Measurements from ENCODE around the gene TGM6. TPM values are rescaled to one million over a fixed set of nuclear protein-coding genes. Genes with fewer than 3 reads are reported as not detected.

Gene TGM6
- polyA plus RNA-seq, 10 donors = not detected

DNA sequence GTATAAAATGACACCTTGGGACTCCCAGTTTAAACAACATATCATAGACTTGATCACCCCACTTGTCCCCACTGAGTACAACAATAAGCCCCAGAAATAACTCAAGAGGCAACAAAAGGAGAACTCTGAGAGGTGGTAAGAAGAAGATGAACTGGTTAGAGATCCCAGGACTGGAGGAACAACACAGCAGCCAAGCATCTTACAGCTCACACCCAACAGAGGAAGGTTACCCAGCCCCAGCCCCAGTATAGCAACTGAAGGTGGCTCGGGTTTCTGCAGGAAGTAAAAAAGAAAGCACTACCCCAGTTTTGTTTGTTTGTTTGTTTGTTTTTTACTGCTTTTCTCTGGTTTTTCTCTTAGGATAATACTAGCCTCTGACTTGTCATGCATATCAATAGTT, 17.1 kb upstream of the TGM6 start:
- no peak for DNase-seq

DNA sequence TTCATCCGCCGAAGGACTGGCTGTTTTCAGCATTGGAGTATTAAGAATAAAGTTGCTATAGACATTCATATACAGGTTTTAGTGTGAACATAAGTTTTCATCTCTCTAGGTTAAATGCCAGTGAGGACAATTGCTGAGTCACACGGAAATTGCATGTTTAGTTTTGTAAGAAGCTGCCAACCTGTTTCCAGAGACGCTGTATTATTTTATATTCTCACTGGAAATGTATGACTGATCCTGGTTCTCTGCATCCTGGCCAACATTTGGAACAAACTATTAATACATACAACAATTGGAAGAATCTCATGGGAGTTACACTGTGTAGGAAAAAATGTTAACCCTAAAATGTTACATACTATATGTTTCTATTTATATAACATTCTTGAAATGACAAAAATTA, 16.7 kb upstream of the TGM6 start:
- DNase-seq = peak in 2 of 3 donors; percentile 26 to 42

DNA sequence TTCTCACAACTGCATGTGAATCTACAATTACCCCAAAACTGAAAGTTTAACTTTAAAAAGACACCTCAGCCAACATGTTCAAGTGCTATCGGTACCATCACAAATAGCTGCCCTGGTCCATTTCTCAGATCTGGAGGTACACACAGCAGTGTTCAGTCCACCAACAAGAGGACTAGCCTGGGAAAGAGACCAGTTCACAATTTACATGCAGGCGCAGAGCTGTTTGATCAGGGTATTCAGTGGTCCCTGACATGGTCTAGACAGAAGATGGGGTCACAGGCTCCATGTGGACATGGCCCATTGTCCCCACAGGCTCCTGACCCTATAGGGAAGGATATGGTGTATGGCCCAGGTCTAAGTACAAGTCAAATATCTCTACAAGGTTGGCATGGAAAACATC, 15.6 kb upstream of the TGM6 start:
- no peak for DNase-seq

DNA sequence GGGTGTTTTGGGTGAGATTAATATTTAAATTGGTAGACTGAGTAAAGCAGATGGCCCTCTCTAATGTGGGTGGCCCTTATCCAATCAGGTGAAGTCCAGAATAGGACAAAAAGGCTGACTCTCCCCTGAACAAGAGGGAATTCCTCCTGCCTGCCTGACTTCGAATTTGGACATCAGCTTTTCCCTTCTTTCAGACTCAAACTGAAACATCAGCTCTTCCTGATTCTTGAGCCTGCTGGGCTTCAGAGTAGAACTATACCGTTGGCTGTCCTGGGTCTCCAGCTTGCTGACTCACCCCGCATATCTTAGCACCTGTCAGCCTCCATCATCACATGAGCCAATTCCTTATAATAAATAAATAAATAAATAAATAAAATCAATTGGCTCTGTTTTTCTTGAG, 15.0 kb upstream of the TGM6 start:
- no peak for DNase-seq

- DNase-seq = no peak
Observed at GRCh38 chr20:2368621-2369020, 12.1 kb upstream of the TGM6 start.

DNA sequence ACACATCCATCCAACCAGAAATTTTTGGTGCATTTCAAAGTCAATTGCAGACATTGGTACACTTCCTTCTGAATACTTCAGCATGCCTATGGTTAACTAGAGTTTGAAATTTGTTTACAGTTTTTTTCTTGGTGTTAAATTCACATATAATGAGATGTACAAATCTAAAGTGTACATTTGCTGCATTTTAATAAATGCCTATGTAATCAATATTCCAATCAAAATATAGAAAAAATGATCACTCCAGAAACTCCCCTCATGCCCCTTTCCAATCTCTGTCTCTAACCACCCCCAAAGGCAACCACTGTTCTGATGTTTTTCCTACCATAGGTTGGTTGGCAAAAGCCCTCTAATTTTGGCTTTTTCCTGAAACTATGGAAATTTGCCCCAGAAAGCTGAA, 7.6 kb upstream of the TGM6 start:
- DNase-seq = no peak

- DNase-seq = no peak
Observed at GRCh38 chr20:2374346-2375125, 6.2 kb upstream of the TGM6 start.

GRCh38 chr20:2378893-2379292, 1.8 kb upstream of the TGM6 start:
- no peak for DNase-seq

DNA sequence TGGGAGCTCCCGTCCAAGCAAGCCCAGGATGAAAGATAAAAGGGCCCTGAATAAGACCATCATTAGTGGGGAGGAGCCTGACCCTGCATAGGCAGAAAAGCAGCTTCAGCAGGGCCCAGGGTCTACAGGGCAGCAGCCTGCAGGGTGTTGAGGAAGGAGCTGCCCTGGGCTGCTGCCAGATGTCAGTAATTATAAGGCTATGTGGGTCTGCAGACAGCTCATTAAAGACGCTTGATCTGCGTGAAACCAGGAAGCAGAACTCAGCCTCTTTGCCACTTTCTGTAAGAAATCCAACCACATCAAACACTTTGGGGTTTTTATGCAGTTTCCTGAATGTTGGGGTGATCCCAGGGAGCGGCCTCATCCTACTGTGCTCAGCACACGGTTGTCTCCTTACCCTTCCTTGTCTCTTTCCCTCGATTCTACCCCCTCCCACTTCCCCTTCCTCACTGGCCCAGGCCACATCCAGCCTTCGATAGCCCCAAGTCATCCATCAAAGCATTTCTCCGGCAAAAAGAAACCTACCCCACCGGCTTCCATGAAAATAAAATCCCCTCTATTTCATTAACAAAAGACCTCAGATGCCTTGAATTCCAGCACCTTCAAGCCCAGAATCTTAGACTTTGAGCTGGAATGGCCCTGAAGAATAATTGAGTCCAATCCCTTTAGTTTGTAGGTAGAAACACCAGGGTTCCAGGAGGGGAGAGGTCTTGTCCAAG, 1.0 kb upstream of the TGM6 start:
- no peak for DNase-seq

- DNase-seq = no peak
Observed at GRCh38 chr20:2381303-2381702, 602 bp downstream of the TGM6 start.

- no peak for DNase-seq
Observed at GRCh38 chr20:2382833-2383232, 2.1 kb downstream of the TGM6 start.

GRCh38 chr20:2385026-2385425, 4.3 kb downstream of the TGM6 start:
- DNase-seq = no peak

DNA sequence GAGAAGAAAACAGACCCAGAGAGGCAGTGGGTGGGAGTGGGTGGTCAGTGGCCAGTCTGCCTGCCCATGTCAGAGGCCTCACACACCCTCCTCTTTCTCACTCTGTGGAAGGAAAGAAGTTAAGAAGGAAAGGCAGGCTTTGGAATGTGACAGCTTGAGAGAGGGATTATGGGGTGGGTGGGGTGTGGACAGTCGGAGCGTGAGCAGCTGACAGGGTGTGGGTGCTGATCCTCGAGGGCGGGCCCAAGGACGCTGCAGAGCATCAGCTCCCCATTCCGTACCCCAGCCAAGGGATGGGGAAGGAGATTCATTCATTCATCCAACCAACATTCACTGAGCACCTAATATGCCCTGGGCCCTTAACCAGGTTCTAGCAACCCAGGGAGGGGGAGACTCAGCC, 4.8 kb downstream of the TGM6 start:
- DNase-seq = no peak

- DNase-seq = peak in 1 of 3 donors; percentile 43
Observed at GRCh38 chr20:2386516-2387179, 5.9 kb downstream of the TGM6 start.

GRCh38 chr20:2387180-2387577, 6.5 kb downstream of the TGM6 start:
- DNase-seq = peak in 2 of 3 donors; percentile 7 to 9

DNA sequence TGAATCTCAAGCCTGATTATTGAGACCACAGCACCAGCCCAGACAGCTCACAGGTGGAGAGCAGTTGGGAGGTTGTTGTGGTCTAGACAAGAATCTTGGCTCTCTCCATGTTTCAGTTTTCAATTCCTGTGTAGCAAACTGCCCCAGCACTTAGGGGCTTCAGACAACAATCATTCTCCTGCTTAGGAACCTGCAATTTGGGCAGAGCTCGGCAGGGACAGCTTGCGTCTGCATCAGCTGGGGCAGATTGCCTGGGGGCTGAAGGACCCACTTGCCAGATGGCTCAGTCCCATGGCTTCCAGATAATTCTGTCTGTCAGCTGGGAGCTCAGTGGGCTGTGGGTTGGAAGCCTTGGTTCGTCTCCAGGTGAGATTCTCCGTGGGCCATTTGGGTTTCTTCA, 6.9 kb downstream of the TGM6 start:
- no peak for DNase-seq

- DNase-seq = no peak
Observed at GRCh38 chr20:2390951-2391675, 10.4 kb downstream of the TGM6 start.

DNA sequence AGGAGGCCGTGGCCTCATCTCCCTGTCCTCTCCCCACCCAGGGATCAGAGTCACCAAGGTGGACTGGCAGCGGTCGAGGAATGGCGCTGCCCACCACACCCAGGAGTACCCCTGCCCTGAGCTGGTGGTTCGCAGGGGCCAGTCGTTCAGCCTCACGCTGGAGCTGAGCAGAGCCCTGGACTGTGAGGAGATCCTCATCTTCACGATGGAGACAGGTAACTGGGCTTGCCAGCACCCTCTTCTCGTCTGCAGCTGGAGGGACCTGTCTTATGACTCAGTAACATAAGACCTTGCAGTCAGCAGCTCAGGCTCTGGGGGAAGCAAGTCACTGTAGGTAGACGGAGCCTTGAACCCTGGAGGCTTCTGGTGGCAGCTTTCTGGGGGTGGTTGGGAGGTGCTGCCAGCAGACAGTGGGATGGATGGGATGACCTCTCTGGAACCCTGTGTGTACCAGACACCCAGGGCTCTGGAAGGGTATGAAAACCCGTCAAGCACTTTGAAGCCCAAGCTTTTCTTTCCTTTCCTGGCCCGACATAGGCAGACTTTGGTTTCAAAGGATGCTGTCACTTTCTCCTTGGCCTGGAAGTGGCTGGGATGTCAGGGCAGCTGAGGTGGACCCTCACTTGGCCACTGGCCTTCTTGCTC, 13.8 kb downstream of the TGM6 start:
- DNase-seq = no peak

DNA sequence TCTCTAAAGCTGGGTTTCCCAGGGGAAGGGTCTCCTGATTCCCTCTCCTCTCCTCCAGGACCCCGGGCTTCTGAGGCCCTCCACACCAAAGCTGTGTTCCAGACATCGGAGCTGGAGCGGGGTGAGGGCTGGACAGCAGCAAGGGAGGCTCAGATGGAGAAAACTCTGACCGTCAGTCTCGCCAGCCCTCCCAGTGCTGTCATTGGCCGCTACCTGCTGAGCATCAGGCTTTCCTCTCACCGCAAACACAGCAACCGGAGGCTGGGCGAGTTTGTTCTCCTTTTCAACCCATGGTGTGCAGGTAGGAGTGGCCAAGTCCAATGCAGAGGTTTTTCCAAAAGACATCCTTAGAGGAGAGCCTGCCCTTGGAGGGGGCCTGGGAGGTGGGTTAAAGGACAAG, 14.4 kb downstream of the TGM6 start:
- no peak for DNase-seq

GRCh38 chr20:2396241-2396814, 15.6 kb downstream of the TGM6 start:
- DNase-seq = no peak

DNA sequence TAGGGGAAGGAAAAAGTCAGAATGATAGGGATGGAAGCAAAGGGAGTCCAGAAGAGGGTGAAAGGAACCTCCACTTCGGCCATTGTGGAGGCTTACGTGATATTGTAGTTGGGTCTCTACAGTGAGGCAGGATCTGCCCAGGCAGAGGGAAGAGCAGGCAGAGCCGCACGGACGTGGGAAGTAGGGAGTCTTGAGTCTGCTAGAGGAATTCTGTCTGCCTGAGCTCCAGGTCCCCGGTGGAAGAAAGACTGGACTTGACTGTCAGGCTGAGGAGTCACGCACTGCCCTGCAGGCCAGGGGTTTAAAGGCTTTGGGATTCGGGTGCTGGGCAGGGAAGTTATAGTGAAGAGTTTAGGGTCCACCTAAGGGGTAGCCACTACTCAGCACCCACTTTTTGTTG, 16.4 kb downstream of the TGM6 start:
- no peak for DNase-seq

Measured in muscle of back (tissue), 11 donors.